H1 (cell line): ENCODE measurements around the gene DCAF6.

Experiments
- CHD2 ChIP-seq: IDR thresholded peaks from 2 replicates; pipeline ENCODE4 v1.6.1; 2012; ENCODE audit warnings: low read length, improper control_type of control experiment
- POLR2AphosphoS5 ChIP-seq: IDR thresholded peaks from 2 replicates; pipeline ENCODE4 v1.6.1; 2011; ENCODE audit warnings: low read depth, low read length

DNA sequence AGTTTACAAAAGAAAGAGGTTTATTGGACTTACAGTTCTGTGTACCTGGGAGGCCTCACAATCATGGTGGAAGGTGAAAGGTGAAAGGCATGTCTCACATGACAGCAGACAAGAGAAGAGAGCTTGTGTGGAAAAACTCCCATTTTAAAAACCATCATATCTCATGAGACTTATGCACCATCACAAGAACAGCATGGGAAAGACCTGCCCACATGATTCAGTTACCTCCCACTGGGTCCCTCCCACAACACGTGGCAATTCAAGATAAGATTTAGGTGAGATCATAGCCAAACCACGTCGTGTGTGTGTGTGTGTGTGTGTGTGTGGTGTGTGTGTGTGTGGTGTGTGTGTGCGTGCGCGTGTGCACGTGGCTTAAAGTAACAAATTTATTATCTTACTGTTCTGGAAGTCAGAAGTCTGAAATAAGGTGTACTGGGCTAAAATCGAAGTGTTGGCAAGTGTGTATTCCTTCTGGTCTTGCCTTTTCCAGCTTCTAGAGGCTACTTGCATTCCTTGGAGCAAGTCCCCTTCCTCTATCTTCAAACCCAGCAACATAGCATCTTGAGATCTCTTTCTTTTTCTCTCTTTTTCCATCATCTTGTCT lies 48.5 kb downstream of the DCAF6 start:
- TF ChIP-seq CHD2 = no peak
- TF ChIP-seq POLR2AphosphoS5 = no peak
